ENCODE results near the gene CD28.

CD28 gene

GRCh38 chr2:203704430-203704829, 2.0 kb upstream of the CD28 start:
- Histone ChIP-seq H3K4me2 (ENCODE audit: low read length) (no peak overlapping the region), H3K56ac (ENCODE audit: low read length) (no peak overlapping the region), H3K4me3 (ENCODE audit: low read length) (no peak overlapping the region), H3K27me3 (ENCODE audit: insufficient read depth, low read length, poor library complexity) (no peaks in the 10 kb centered on the region), H3K4me1 (ENCODE audit: control insufficient read depth, low read depth, low read length) (no peaks in the 10 kb centered on the region), H2BK5ac (ENCODE audit: low read length) (no peak overlapping the region), H2BK15ac (replicated peaks; ENCODE audit: low read depth) (no peak overlapping the region), H3K23ac (ENCODE audit: low read length) (no peak overlapping the region), H3K18ac (ENCODE audit: low read length) (peak overlapping the region; percentile 23), H3K79me1 (ENCODE audit: low read length) (no peaks in the 10 kb centered on the region), H3K4ac (ENCODE audit: low read depth, low read length) (no peak overlapping the region), H3K36me3 (ENCODE audit: control insufficient read depth, insufficient read depth, low read length) (no peaks in the 10 kb centered on the region), H4K5ac (ENCODE audit: low read length) (no peak overlapping the region), H4K8ac (ENCODE audit: low read depth, low read length) (no peak overlapping the region), H2AK5ac (ENCODE audit: low read length) (no peak overlapping the region), H3K27ac (ENCODE audit: low read depth, low read length) (no peak overlapping the region), H2BK120ac (ENCODE audit: low read depth, low read length) (no peak overlapping the region), H3K79me2 (ENCODE audit: control insufficient read depth, insufficient read depth, low read length) (no peaks in the 10 kb centered on the region), H3K9ac (ENCODE audit: low read length) (no peak overlapping the region)
- no CpG with 5 or more reads among the region's 1 CpG for WGBS (ENCODE audit: extremely low coverage, insufficient coverage, low lambda C conversion rate)
- DNase-seq = no peak

- Histone ChIP-seq H4K8ac (ENCODE audit: low read depth, low read length) (no peak overlapping the region), H3K56ac (ENCODE audit: low read length) (no peak overlapping the region), H3K4ac (ENCODE audit: low read depth, low read length) (no peak overlapping the region), H3K79me2 (ENCODE audit: control insufficient read depth, insufficient read depth, low read length) (no peaks in the 10 kb centered on the region), H3K4me1 (ENCODE audit: control insufficient read depth, low read depth, low read length) (no peaks in the 10 kb centered on the region), H3K36me3 (ENCODE audit: control insufficient read depth, insufficient read depth, low read length) (no peaks in the 10 kb centered on the region), H3K79me1 (ENCODE audit: low read length) (no peaks in the 10 kb centered on the region), H3K4me2 (ENCODE audit: low read length) (no peak overlapping the region), H3K4me3 (ENCODE audit: low read length) (no peak overlapping the region), H3K18ac (ENCODE audit: low read length) (no peak overlapping the region), H3K27me3 (ENCODE audit: insufficient read depth, low read length, poor library complexity) (no peaks in the 10 kb centered on the region), H3K23ac (ENCODE audit: low read length) (no peak overlapping the region), H2AK5ac (ENCODE audit: low read length) (no peak overlapping the region), H3K27ac (ENCODE audit: low read depth, low read length) (no peak overlapping the region), H2BK5ac (ENCODE audit: low read length) (no peak overlapping the region), H2BK15ac (replicated peaks; ENCODE audit: low read depth) (no peak overlapping the region), H2BK120ac (ENCODE audit: low read depth, low read length) (no peak overlapping the region), H3K9ac (ENCODE audit: low read length) (no peak overlapping the region), H4K5ac (ENCODE audit: low read length) (no peak overlapping the region)
- DNase-seq = no peak
- no CpG with 5 or more reads among the region's 6 CpGs for WGBS (ENCODE audit: extremely low coverage, insufficient coverage, low lambda C conversion rate)
Measured at GRCh38 chr2:203705178-203705577, 1.3 kb upstream of the CD28 start.

- H3K9ac ChIP-seq (ENCODE audit: low read length) = no peak overlapping the region
- no peak overlapping the region for H3K4me2 ChIP-seq (ENCODE audit: low read length)
- H4K5ac ChIP-seq (ENCODE audit: low read length) = no peak overlapping the region
- peaks cover 6% of the 10 kb centered on the region for H3K4me1 ChIP-seq (ENCODE audit: control insufficient read depth, low read depth, low read length)
- H3K27me3 ChIP-seq (ENCODE audit: insufficient read depth, low read length, poor library complexity) = no peaks in the 10 kb centered on the region
- H3K27ac ChIP-seq (ENCODE audit: low read depth, low read length) = no peak overlapping the region
- H3K18ac ChIP-seq (ENCODE audit: low read length) = no peak overlapping the region
- H3K56ac ChIP-seq (ENCODE audit: low read length) = no peak overlapping the region
- H3K23ac ChIP-seq (ENCODE audit: low read length) = no peak overlapping the region
- H2BK120ac ChIP-seq (ENCODE audit: low read depth, low read length) = no peak overlapping the region
- H3K36me3 ChIP-seq (ENCODE audit: control insufficient read depth, insufficient read depth, low read length) = no peaks in the 10 kb centered on the region
- WGBS (ENCODE audit: extremely low coverage, insufficient coverage, low lambda C conversion rate) = no CpG with 5 or more reads among the region's 5 CpGs
- no peak overlapping the region for H2BK5ac ChIP-seq (ENCODE audit: low read length)
- no peak for DNase-seq
- H3K4me3 ChIP-seq (ENCODE audit: low read length) = no peak overlapping the region
- no peak overlapping the region for H2AK5ac ChIP-seq (ENCODE audit: low read length)
- no peak overlapping the region for H3K4ac ChIP-seq (ENCODE audit: low read depth, low read length)
- H3K79me1 ChIP-seq (ENCODE audit: low read length) = no peaks in the 10 kb centered on the region
- H3K79me2 ChIP-seq (ENCODE audit: control insufficient read depth, insufficient read depth, low read length) = no peaks in the 10 kb centered on the region
- H2BK15ac ChIP-seq (replicated peaks; ENCODE audit: low read depth) = no peak overlapping the region
- no peak overlapping the region for H4K8ac ChIP-seq (ENCODE audit: low read depth, low read length)
Measured at GRCh38 chr2:203707530-203707929, 1.1 kb downstream of the CD28 start.

- Histone ChIP-seq H3K79me2 (ENCODE audit: control insufficient read depth, insufficient read depth, low read length) (no peaks in the 10 kb centered on the region), H2BK5ac (ENCODE audit: low read length) (no peak overlapping the region), H3K79me1 (ENCODE audit: low read length) (no peaks in the 10 kb centered on the region), H3K4me3 (ENCODE audit: low read length) (no peak overlapping the region), H3K27me3 (ENCODE audit: insufficient read depth, low read length, poor library complexity) (no peaks in the 10 kb centered on the region), H3K18ac (ENCODE audit: low read length) (no peak overlapping the region), H3K9ac (ENCODE audit: low read length) (no peak overlapping the region), H3K4me1 (ENCODE audit: control insufficient read depth, low read depth, low read length) (peaks cover 8% of the 10 kb centered on the region), H4K8ac (ENCODE audit: low read depth, low read length) (no peak overlapping the region), H2BK15ac (replicated peaks; ENCODE audit: low read depth) (no peak overlapping the region), H2BK120ac (ENCODE audit: low read depth, low read length) (no peak overlapping the region), H4K5ac (ENCODE audit: low read length) (no peak overlapping the region), H3K36me3 (ENCODE audit: control insufficient read depth, insufficient read depth, low read length) (no peaks in the 10 kb centered on the region), H3K56ac (ENCODE audit: low read length) (no peak overlapping the region), H3K4ac (ENCODE audit: low read depth, low read length) (no peak overlapping the region), H2AK5ac (ENCODE audit: low read length) (no peak overlapping the region), H3K4me2 (ENCODE audit: low read length) (no peak overlapping the region), H3K23ac (ENCODE audit: low read length) (no peak overlapping the region), H3K27ac (ENCODE audit: low read depth, low read length) (no peak overlapping the region)
- no CpG with 5 or more reads among the region's 11 CpGs for WGBS (ENCODE audit: extremely low coverage, insufficient coverage, low lambda C conversion rate)
- no peak for DNase-seq
Measured at GRCh38 chr2:203708846-203709396, 2.5 kb downstream of the CD28 start.

- Histone ChIP-seq H3K79me2 (ENCODE audit: control insufficient read depth, insufficient read depth, low read length) (no peaks in the 10 kb centered on the region), H3K27ac (ENCODE audit: low read depth, low read length) (no peak overlapping the region), H4K5ac (ENCODE audit: low read length) (no peak overlapping the region), H3K4me3 (ENCODE audit: low read length) (no peak overlapping the region), H3K79me1 (ENCODE audit: low read length) (no peaks in the 10 kb centered on the region), H3K9ac (ENCODE audit: low read length) (no peak overlapping the region), H3K56ac (ENCODE audit: low read length) (no peak overlapping the region), H3K27me3 (ENCODE audit: insufficient read depth, low read length, poor library complexity) (no peaks in the 10 kb centered on the region), H3K23ac (ENCODE audit: low read length) (no peak overlapping the region), H3K4ac (ENCODE audit: low read depth, low read length) (no peak overlapping the region), H3K4me1 (ENCODE audit: control insufficient read depth, low read depth, low read length) (peaks cover 12% of the 10 kb centered on the region), H2BK120ac (ENCODE audit: low read depth, low read length) (no peak overlapping the region), H2AK5ac (ENCODE audit: low read length) (no peak overlapping the region), H3K4me2 (ENCODE audit: low read length) (no peak overlapping the region), H3K36me3 (ENCODE audit: control insufficient read depth, insufficient read depth, low read length) (no peaks in the 10 kb centered on the region), H2BK5ac (ENCODE audit: low read length) (no peak overlapping the region), H4K8ac (ENCODE audit: low read depth, low read length) (no peak overlapping the region), H3K18ac (ENCODE audit: low read length) (no peak overlapping the region), H2BK15ac (replicated peaks; ENCODE audit: low read depth) (no peak overlapping the region)
- WGBS (ENCODE audit: extremely low coverage, insufficient coverage, low lambda C conversion rate) = no CpG with 5 or more reads among the region's 3 CpGs
- no peak for DNase-seq
Measured at GRCh38 chr2:203709416-203710040, 3.1 kb downstream of the CD28 start.

GRCh38 chr2:203710226-203710625, 3.8 kb downstream of the CD28 start:
- H3K27ac ChIP-seq (ENCODE audit: low read depth, low read length) = no peak overlapping the region
- no peak overlapping the region for H4K8ac ChIP-seq (ENCODE audit: low read depth, low read length)
- H3K79me1 ChIP-seq (ENCODE audit: low read length) = no peaks in the 10 kb centered on the region
- H3K36me3 ChIP-seq (ENCODE audit: control insufficient read depth, insufficient read depth, low read length) = no peaks in the 10 kb centered on the region
- no peaks in the 10 kb centered on the region for H3K79me2 ChIP-seq (ENCODE audit: control insufficient read depth, insufficient read depth, low read length)
- H4K5ac ChIP-seq (ENCODE audit: low read length) = no peak overlapping the region
- no peak overlapping the region for H3K4me2 ChIP-seq (ENCODE audit: low read length)
- no peak overlapping the region for H3K9ac ChIP-seq (ENCODE audit: low read length)
- no peak overlapping the region for H2BK120ac ChIP-seq (ENCODE audit: low read depth, low read length)
- no peak overlapping the region for H2AK5ac ChIP-seq (ENCODE audit: low read length)
- no peak for DNase-seq
- H3K4me3 ChIP-seq (ENCODE audit: low read length) = no peak overlapping the region
- no peak overlapping the region for H2BK15ac ChIP-seq (replicated peaks; ENCODE audit: low read depth)
- H3K4ac ChIP-seq (ENCODE audit: low read depth, low read length) = no peak overlapping the region
- H3K23ac ChIP-seq (ENCODE audit: low read length) = no peak overlapping the region
- peak overlapping the region; percentile 28 for H3K18ac ChIP-seq (ENCODE audit: low read length)
- H2BK5ac ChIP-seq (ENCODE audit: low read length) = no peak overlapping the region
- H3K27me3 ChIP-seq (ENCODE audit: insufficient read depth, low read length, poor library complexity) = no peaks in the 10 kb centered on the region
- H3K56ac ChIP-seq (ENCODE audit: low read length) = no peak overlapping the region
- WGBS (ENCODE audit: extremely low coverage, insufficient coverage, low lambda C conversion rate) = no CpG with 5 or more reads among the region's 4 CpGs
- peaks cover 12% of the 10 kb centered on the region for H3K4me1 ChIP-seq (ENCODE audit: control insufficient read depth, low read depth, low read length)

Data from mesendoderm (in vitro differentiated cells).